GM18505 (cell line): Measurements from ENCODE around the gene TOMM20L.
"Not testable (repeated sequence)": the region's sequence is repeated elsewhere in the genome, so short reads cannot be mapped to it uniquely, and the experiment has no call there.

Experiments
- ATAC-seq: cut with Tn5 transposase; IDR thresholded peaks from one replicate; pipeline ENCODE4 v1.9.1; 2021; ENCODE audit not compliant: unreplicated experiment
- POLR2A ChIP-seq: IDR thresholded peaks from 4 replicates; pipeline ENCODE4 v1.6.1; 2011; ENCODE audit warnings: borderline replicate concordance; ENCODE audit not compliant: insufficient read depth, insufficient read length; ENCODE audit errors: extremely low read depth

TOMM20L gene

DNA sequence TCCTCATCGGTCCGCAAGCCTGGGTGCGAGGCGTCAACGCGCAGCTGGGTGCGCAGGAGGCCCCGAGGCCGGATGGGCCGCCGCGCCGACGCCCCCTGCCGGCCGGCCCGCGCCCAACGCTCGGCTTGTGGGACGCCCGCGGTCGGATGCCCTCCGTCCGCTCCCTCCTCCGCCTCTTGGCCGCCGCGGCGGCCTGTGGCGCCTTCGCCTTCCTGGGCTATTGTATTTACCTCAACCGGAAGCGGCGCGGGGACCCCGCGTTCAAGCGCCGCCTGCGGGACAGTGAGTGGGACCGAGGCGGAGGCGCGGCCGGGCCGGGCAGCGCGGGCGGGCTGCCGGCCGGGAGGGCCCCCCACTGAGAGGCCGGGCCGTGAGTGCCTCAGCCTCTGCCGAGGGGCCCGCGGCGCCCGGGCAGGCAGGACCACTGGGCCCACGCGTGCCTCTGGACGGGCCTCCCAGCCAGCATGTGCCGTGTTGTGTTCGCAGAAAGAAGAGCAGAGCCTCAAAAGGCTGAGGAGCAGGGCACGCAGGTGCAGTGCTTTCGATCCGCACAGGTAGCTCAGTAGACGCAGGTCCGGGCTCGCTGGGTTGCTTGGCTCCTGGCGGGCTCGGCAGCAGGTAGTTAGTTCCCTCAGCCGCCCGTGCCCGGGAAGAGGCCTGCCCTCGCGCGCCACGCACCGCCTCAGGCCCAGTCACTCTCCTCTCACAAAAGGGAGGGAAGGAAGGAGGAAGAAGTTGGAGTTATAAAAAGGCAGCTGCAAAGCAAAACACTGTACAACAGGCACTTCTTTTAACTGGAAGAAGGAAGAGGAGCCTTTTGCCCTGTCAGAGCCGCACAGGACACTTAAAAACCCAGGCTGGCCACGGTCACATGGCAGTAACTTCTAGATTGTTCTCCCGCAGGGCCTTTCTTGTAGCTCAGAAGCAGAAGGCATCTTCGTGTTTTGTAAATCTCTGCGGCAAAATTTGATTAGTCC is at the start of gene TOMM20L:
TSS of gene TOMM20L (plus strand) at position 119 of the 977 bp plus-strand sequence. CDS start at position 147, 28 bp downstream.
- peak; percentile 95 for ATAC-seq
- TF ChIP-seq POLR2A = peak; percentile 57

DNA sequence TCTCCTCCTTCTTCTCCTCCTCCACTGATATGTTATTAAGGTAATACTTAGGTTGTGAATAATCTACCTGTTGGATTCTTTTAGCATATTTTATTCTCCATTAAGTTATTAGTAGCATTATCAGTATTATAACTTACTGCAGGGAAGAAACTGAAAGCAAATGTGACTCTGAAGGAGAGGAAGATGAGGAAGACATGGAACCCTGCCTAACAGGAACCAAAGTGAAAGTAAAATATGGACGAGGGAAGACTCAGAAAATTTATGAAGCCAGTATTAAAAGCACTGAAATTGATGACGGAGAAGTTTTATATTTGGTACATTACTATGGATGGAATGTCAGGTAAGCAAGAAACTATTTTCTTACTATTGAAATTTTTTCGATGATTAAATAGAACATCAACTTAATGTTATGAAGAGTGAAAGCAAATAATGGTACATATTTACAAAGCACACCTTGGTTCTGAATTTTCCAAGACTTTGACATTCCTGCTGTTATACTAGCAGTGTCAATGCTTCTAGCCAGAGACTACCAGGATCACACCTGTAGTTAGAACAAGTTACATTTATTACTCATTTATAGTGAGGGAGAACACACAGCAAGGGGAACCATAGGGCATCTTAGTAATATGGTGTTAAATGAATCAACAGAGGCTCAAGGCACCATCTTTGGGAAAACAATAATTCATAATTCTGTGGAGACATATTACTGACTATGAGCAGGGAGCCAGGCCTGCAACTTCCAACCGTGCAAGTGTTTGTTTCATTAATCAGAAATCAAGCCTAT is 42.0 kb upstream of the TOMM20L start:
- ATAC-seq = no peak
- no peak for TF ChIP-seq POLR2A

DNA sequence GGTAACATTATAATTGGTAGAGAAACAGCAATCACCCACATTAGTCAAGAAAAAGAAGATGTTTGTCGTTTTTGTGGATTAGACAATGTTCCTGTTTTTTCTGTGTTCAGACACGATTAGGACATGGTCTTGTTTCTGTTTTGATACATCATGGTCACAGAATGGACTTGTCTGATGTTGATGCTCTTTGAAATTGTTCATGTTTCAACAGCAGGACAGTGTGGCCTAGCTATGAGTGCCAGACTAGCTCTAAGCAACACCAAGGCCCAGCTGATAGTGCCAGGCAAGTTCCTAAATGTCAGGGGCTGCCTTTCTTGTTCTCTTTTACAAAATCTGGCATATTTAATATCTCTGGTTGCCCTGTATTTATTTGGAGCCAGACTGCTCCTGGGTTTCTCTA is 40.9 kb upstream of the TOMM20L start:
- ATAC-seq = no peak

DNA sequence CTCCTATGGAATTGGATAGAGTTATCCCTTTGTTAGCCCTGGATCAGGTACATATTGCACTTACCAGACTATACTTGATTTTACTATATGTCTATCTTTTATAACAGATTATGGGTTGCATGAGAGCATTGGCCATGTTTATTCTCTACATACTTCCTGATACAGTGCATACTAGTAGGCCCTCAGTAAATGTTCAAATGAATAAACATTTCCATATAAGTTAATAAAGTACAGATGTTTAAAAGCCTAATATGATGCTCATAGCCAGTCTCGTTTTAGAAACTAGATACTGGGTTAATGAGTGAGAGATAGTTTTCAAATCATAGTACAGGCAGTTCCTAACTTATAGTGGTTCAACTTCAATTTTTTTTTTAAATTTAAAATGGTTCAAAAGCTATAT is 39.5 kb upstream of the TOMM20L start:
- TF ChIP-seq POLR2A = no peak

More for the DNA sequence above, 40.9 kb upstream of the TOMM20L start:
- TF ChIP-seq POLR2A = no peak

DNA sequence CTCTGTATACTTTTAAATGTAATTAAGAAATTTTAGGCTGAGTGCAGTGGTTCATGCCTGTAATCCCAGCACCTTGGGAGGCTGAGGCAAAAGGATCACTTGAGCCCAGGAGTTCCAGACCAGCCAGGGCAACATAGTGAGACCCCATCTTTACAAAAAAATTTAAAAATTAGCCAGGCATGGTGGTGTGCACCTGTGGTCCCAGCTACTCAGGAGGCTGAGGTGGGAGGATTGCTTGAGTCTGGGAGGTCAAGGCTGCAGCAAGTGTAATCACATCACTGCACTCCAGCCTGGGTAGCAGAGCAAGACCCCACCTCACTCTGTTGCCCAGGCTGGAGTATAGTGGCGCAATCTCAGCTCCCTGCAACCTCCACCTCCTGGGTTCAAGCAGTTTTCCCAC is 33.5 kb upstream of the TOMM20L start:
- not testable (repeated sequence) for ATAC-seq

More for the DNA sequence above, 39.5 kb upstream of the TOMM20L start:
- ATAC-seq = no peak

DNA sequence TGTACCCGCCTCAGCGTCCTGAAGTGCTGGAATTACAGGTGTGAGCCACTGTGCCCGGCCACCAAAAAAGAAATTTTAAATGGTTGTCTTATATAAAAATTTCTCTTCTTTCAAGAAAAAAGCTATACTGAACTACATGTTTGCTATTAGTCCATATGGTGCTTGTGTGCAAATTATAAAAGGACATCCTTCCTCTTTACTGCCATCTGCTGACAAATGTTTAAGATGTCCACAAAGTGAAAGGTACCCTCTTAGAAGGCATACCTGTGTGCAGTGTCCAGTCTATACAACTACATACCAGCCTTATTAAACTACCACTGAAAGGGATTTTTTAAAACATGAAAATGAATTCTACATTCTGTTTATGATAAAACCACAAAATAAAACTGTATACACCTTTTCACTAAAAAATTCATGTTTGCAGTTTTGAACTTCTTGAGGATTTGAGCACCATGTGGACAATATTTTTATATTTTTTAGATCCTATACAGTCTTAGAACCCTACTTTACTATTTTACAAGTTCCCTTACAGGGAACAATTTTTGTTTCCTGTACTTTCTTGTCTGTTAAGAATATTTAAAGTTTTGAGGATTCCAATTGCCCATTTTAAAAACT is 32.8 kb upstream of the TOMM20L start:
- no peak for ATAC-seq
- no peak for TF ChIP-seq POLR2A

DNA sequence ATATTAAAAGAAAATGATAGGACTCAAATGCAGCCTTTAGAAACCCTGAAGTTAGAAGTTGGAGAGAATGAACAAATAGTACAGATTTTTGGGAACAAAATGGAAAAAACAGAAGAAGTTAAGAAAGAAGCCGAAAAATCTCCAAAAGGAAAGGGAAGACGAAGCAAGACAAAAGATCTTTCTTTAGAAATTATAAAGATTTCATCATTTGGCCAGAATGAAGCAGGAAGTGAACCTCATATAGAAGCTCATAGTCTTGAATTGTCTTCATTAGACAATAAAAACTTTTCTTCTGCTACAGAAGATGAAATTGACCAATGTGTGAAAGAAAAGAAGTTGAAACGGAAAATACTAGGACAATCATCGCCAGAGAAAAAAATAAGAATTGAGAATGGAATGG is 31.4 kb upstream of the TOMM20L start:
- no peak for TF ChIP-seq POLR2A
- ATAC-seq = no peak

DNA sequence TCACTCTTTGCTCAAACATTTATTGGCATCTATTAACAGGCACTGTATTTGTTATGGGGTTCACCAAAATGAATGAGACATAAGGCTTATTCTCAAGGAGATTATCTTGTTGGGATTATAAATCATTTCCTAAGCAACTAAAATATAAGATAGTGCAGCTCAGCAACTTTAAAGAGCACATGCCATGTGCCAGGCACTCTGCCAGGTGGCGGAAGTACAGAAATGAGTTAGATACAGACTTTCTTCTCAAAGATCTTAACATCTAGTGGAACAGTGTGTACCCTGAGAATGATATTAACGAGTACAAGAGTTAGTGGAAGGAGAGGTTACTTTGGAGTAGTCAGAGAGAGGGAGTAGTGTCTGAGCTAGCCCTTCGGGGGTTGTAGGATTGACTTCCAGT is 28.4 kb upstream of the TOMM20L start:
- no peak for TF ChIP-seq POLR2A
- no peak for ATAC-seq

DNA sequence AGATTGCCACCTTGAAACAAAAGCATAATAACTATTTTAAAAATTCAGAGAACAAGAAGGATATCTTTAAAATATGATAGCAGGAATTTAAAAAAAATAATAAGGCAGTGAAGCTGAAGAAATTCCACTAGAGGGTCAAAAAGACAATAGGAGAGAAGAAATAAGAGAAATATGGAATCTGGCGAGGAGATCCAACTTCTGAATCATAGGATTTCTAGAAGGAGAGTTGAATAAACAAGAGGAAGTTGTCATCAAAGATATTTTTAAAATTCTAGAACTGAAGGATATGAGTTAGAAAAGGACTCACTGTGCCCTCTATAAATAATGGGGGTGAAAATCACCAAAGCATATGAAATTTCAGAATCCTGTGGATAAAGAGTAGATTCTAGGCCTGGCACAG is 26.8 kb upstream of the TOMM20L start:
- no peak for ATAC-seq
- no peak for TF ChIP-seq POLR2A

DNA sequence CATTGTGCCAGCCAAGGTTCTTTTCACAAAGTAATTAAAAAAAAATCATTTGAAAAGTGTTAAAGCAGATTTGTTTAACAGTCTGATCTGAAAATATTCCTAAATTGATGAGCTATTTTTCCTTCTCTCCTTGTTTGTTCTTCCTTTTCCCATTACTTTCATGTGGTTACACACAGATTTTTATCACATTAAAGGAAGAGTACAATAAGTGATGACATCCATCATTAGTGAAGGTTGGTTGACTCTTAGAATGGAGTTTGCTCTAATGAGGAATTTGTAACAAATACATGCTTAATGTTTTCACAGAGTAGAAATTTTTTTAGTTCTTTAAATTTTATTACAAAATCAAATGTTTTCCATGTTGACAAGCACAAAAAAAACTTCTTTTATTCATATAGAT is 18.9 kb upstream of the TOMM20L start:
- no peak for TF ChIP-seq POLR2A
- ATAC-seq = no peak

DNA sequence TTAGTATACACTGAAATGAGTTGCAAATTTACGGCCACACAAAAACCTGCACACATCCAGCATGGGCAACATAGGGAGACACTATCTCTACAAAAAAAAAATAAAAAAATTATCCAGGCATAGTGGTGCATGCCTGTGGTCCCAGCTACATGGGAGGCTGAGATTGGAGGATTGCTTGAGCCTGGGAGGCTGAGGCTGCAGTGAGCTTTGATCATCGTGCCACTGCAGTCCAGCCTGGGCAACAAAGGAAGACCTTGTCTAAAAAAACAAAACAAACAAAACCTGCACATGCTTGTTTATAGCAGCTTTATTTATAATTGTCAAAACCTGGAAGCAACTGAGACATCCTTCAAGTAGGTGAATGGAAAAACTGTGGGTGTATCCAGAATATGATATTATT is 4.9 kb upstream of the TOMM20L start:
- no peak for ATAC-seq
- TF ChIP-seq POLR2A = no peak

DNA sequence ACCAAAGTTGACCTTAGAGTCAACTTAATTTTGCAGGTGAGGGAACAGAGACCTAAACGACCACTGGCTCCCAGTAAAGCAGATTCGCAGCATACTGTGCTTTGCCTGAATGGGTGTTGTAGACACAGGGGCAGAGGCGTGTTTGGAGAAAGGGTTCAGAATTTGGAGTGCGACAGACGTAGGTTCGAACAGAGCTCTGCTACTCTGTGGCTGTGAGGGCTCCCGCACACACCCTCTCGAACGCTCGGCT is 243 bp upstream of the TOMM20L start:
- no peak for ATAC-seq
- no peak for TF ChIP-seq POLR2A

DNA sequence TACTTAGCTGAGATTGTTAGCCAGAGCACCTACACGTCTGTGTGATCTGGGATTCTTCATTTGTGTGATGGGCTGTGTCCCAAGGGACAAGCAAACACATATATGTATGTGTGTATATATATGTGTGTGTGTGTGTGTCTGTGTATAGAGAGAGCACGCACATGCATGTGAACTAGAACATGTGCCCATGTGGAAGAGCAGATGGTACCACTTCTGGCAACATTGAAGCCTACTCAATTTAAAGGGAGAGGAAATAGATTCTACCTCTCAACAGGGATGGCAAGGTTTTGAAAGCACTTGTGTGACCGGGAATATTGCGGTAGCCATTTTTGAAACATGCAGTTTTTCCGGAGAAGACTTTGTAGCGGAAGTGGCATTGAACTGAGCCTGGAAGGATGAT is 1.4 kb downstream of the TOMM20L start:
- no peak for ATAC-seq
- no peak for TF ChIP-seq POLR2A

DNA sequence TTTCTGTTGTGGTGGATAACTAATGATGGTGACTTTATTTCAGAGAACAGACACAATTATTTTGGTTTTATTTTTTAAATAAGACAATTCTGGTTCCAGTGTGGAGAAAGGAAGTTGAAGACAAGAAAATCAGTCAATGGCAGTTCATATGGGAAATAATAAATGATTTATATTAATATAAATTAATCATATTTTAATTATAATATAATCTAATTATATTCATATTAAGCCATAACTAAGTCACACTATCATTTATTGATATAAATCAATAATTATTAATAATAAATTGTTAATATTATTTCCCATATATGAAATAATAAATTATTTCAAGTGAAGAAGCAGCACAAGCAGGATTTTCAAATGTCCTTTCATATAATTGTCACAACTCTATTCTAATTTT is 2.8 kb downstream of the TOMM20L start:
- no peak for ATAC-seq
- no peak for TF ChIP-seq POLR2A

DNA sequence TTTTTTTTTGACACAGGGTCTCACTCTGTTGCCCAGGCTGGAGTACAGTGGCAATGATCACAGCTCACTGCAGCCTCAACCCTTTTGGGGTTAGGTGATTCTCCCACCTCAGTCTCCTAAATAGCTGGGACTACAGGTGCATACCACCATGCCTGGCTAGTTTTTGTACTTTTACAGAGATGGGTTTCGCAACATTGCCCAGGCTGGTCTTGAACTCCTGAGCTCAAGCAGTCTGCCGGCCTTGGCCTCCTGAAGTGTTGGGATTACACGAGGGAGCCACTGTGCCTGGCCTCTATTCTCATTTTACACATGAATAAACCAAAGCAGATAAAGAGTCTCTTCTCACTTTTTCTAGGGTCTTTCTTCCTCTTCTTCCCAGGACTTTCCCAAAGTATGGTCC is 3.2 kb downstream of the TOMM20L start:
- ATAC-seq = no peak
- TF ChIP-seq POLR2A = no peak

DNA sequence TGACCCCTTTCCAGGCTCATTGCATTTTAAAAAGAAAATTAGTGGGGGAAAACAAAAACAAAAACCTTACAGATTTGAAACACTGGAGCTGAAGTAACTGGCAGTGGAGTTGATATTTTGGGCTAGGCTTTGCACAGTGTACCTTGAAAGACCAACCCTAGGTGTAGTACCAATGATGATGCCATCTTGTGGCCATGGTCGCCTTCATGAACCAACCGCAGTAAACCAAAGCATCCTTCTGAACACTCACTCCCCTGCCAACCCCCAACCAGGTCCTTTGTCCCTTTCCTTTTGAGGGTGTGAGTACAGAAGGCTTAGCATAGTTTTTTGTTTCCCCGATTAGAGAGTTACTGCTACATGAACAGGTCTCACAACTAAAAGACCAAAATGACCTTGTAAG is 5.9 kb downstream of the TOMM20L start:
- ATAC-seq = no peak
- TF ChIP-seq POLR2A = no peak
